Thoracic aorta (tissue), 2 donors: Measurements from ENCODE around the gene MRGPRX3. TPM values are rescaled to one million over a fixed set of nuclear protein-coding genes. Genes with fewer than 3 reads are reported as not detected.
"Not testable (repeated sequence)": the region's sequence is repeated elsewhere in the genome, so short reads cannot be mapped to it uniquely, and the experiment has no call there.

ENCODE experiments used
- ATAC-seq: fragments of 150-250 bp; one replicate; pipeline ENCODE4 v1.8.0; 2017; ENCODE audit warnings: low read depth; ENCODE audit not compliant: insufficient number of reproducible peaks, low FRiP score
- DNase-seq: peaks from one replicate; pipeline ENCODE4 v3.0.0-alpha.2; 2020; ENCODE audit warnings: low spot score
- H3K27ac ChIP-seq, 2 donors: fragments of 200-600 bp; sonication (generic); 1 replicate in 1 of 2; 2 replicates in 1 of 2; pipeline ENCODE4 v1.5.1; 2016; ENCODE audit warnings: mild to moderate bottlenecking in 2 of 2, moderate library complexity in 2 of 2
- H3K27me3 ChIP-seq: fragments of 200-600 bp; sonication (generic); replicated peaks from 2 replicates; pipeline ENCODE4 v1.6.0; 2016; ENCODE audit warnings: mild to moderate bottlenecking; ENCODE audit not compliant: insufficient read depth
- H3K36me3 ChIP-seq: fragments of 200-600 bp; sonication (generic); one replicate; pipeline ENCODE4 v1.5.1; 2016
- H3K4me1 ChIP-seq, 2 donors: fragments of 200-600 bp; sonication (generic); 1 replicate in 1 of 2; 2 replicates in 1 of 2; pipeline versions ENCODE4 v1.5.1 to v1.6.0; 2016; ENCODE audit warnings: low read depth in 2 of 2, mild to moderate bottlenecking in 1 of 2; ENCODE audit not compliant: control insufficient read depth in 1 of 2
- H3K4me3 ChIP-seq: fragments of 200-600 bp; sonication (generic); 2 replicates; pipeline ENCODE4 v1.5.1; 2016; ENCODE audit warnings: mild to moderate bottlenecking
- H3K9me3 ChIP-seq: fragments of 200-600 bp; sonication (generic); 2 replicates; pipeline ENCODE4 v1.5.1; 2016
- CTCF ChIP-seq: fragments of 200-600 bp; sonication (generic); IDR thresholded peaks from one replicate; pipeline ENCODE4 v1.5.1; 2019; ENCODE audit warnings: antibody characterized with exemption
- total RNA-seq, 2 donors: library from RNA; depleted of rRNA; stranded (reverse); fragments of >200 nt; gene quantifications; one replicate each; pipeline versions ENCODE4 v1.1.0 to v1.2.3, GENCODE V29; 2016

The MRGPRX3 gene
- total RNA-seq, 2 donors from 2014 or later = 0.78 TPM; not detected in 1

DNA sequence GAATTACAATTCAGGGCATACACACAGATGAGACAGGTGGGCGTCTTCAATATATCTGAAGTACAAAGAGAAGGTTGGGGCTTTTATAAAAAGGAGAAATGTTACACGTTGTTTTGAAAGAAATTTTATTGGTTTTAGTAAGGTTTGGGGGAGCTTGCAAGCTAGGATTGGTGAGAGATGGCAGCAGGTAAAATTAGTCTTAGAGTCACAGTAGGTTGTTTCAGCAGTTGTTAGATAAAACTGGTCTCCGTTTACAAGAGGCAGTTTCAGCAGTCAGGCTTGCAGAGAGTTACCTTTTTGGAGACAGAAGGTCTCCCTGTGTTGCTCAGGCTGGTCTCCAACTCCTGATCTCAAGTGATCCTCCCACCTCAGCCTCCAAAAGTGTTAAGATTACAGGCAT lies 24.1 kb upstream of the MRGPRX3 start:
- ATAC-seq (no peak), DNase-seq (no peak)
- Histone ChIP-seq H3K36me3 (no peaks in the 10 kb centered on the region), H3K27me3 (no peaks in the 10 kb centered on the region), H3K4me3 (no peak overlapping the region), H3K4me1 (peaks cover 10 to 18% of the 10 kb centered on the region in 2 donors), H3K27ac (no peak overlapping the region), H3K9me3 (no peaks in the 10 kb centered on the region)
- TF ChIP-seq CTCF = no peak

DNA sequence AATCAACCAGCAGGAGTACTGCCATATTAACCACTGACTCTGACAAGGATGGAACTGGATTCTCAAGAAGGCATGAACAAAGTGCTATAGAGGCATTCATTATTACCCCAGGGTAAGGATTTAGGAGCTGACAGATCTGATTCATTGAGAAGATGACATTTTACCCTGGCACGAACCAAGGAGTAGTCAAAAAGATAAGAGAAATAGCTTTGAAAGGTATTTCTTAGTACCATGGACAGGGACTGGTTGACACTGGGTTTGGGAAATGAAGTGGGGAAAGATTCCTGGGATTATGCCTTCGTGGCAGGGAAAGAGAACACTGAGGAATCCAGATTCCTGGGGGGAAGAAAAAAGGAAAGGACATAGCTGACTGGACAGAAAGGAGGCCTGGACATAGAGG lies 21.4 kb upstream of the MRGPRX3 start:
- no peak for TF ChIP-seq CTCF
- ATAC-seq (no peak), DNase-seq (no peak)
- Histone ChIP-seq H3K36me3 (no peaks in the 10 kb centered on the region), H3K4me3 (no peak overlapping the region), H3K4me1 (peaks cover 0 to 4% of the 10 kb centered on the region in 2 donors), H3K9me3 (no peaks in the 10 kb centered on the region), H3K27me3 (no peaks in the 10 kb centered on the region), H3K27ac (no peak overlapping the region)

DNA sequence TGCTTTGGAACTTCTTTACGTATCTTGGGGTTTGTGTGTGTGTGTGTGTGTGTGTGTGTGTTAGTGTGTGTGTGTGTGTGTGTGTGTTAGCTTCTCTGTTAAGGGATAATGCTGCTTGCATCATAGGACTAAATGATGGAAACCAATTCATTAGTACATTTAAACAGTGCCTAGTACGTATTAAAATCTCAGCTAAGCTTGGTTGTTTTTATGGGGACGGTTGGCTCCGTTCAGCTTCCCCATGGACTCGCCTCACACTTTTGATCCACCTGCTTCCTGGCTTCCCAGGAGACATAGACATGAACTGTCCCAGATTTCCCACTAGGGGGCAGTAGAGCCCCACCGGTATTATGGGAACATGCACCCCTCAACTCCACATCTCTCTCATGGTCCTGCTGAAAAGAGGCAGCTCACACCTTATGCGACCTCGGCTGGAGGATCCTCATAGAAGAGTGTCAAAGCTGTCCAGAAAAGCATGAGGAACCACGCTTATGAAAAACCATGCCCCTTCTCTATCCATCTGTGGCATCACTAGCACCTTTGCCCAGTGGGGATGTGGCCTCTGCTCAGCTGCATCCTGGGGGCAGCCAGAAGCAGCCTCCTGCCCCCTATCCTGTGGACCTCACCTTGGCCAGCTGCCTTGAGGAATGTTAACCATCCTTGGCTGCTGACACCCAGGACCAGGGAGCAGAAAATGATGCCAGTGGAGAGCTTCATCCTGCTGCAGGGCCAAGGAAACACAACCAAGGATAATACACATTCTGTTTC lies 16.8 kb upstream of the MRGPRX3 start:
- no peak overlapping the region for H3K4me3 ChIP-seq
- H3K9me3 ChIP-seq = no peaks in the 10 kb centered on the region
- no peaks in the 10 kb centered on the region for H3K4me1 ChIP-seq
- ATAC-seq (no peak), DNase-seq (no peak)
- no peak overlapping the region for H3K27ac ChIP-seq
- no peaks in the 10 kb centered on the region for H3K36me3 ChIP-seq
- peak; percentile 83 for TF ChIP-seq CTCF
- no peaks in the 10 kb centered on the region for H3K27me3 ChIP-seq

DNA sequence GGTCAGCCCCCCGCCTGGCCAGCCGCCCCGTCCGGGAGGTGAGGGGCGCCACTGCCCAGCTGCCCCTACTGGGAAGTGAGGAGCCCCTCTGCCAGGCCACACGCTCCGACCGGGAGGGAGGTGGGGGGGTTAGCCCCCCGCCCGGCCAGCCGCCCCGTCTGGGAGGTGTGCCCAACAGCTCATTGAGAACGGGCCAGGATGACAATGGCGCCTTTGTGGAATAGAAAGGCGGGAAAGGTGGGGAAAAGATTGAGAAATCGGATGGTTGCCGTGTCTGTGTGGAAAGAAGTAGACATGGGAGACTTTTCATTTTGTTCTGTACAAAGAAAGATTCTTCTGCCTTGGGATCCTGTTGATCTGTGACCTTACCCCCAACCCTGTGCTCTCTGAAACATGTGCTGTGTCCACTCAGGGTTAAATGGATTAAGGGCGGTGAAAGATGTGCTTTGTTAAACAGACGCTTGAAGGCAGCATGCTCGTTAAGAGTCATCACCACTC lies 11.0 kb upstream of the MRGPRX3 start:
- not testable (repeated sequence) for DNase-seq, H3K36me3 ChIP-seq, H3K27ac ChIP-seq, H3K4me3 ChIP-seq, ATAC-seq, H3K4me1 ChIP-seq, H3K9me3 ChIP-seq, H3K27me3 ChIP-seq

- DNase-seq, H3K9me3 ChIP-seq, H3K4me3 ChIP-seq, H3K27me3 ChIP-seq, H3K27ac ChIP-seq, H3K36me3 ChIP-seq, H3K4me1 ChIP-seq, ATAC-seq: not testable (repeated sequence)
Measured at GRCh38 chr11:18131115-18131514, 1.3 kb upstream of the MRGPRX3 start.

GRCh38 chr11:18135308-18135707 lies 2.9 kb downstream of the MRGPRX3 start:
- Histone ChIP-seq H3K36me3 (no peaks in the 10 kb centered on the region), H3K9me3 (no peaks in the 10 kb centered on the region), H3K4me3 (no peak overlapping the region), H3K27me3 (no peaks in the 10 kb centered on the region), H3K27ac (no peak overlapping the region), H3K4me1 (no peaks in the 10 kb centered on the region)
- no peak for TF ChIP-seq CTCF
- no peak for ATAC-seq
- no peak for DNase-seq
